ENCODE results near the gene ANO7.

Gene ANO7

DNA sequence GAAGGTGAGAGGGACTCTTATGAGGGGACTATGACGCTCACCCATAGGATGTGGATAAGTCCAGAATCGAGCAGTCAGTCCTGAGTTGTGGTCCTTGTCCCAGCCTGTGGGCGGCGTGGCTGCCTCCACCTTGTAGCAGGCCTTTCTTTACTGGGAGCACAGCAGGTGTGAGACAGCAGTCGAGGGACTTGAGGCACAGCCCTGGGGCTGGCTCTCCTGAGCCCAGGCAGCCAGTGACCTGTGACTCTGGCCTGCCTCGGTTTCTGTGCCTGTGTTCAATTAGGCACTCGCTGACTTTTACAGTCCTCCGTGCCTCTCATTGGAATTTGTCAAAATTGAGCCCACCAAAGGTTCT lies 30.0 kb upstream of the ANO7 start:
- TF ChIP-seq ISL1 (CRISPR knock-in tag; IDR thresholded peaks at IDR 0.05) (no peak), OSR1 (CRISPR knock-in tag; IDR thresholded peaks at IDR 0.05) (no peak), ZNF8 (CRISPR knock-in tag; IDR thresholded peaks at IDR 0.05) (no peak), BACH2 (CRISPR knock-in tag; IDR thresholded peaks at IDR 0.05; ENCODE audit: borderline replicate concordance) (no peak), ARNTL (CRISPR knock-in tag; IDR thresholded peaks at IDR 0.05; ENCODE audit: borderline replicate concordance, low read depth) (no peak), RARB (CRISPR knock-in tag; IDR thresholded peaks at IDR 0.05) (no peak), PPARA (CRISPR knock-in tag; IDR thresholded peaks at IDR 0.05; ENCODE audit: borderline replicate concordance) (no peak), ESRRG (CRISPR knock-in tag; IDR thresholded peaks at IDR 0.05) (no peak)
- TF ChIP-seq, protein P1, sequence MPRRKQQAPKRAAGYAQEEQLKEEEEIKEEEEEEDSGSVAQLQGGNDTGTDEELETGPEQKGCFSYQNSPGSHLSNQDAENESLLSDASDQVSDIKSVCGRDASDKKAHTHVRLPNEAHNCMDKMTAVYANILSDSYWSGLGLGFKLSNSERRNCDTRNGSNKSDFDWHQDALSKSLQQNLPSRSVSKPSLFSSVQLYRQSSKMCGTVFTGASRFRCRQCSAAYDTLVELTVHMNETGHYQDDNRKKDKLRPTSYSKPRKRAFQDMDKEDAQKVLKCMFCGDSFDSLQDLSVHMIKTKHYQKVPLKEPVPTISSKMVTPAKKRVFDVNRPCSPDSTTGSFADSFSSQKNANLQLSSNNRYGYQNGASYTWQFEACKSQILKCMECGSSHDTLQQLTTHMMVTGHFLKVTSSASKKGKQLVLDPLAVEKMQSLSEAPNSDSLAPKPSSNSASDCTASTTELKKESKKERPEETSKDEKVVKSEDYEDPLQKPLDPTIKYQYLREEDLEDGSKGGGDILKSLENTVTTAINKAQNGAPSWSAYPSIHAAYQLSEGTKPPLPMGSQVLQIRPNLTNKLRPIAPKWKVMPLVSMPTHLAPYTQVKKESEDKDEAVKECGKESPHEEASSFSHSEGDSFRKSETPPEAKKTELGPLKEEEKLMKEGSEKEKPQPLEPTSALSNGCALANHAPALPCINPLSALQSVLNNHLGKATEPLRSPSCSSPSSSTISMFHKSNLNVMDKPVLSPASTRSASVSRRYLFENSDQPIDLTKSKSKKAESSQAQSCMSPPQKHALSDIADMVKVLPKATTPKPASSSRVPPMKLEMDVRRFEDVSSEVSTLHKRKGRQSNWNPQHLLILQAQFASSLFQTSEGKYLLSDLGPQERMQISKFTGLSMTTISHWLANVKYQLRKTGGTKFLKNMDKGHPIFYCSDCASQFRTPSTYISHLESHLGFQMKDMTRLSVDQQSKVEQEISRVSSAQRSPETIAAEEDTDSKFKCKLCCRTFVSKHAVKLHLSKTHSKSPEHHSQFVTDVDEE (CRISPR knock-in tag; IDR thresholded peaks at IDR 0.05): no peak
- TF ChIP-seq, protein P2, sequence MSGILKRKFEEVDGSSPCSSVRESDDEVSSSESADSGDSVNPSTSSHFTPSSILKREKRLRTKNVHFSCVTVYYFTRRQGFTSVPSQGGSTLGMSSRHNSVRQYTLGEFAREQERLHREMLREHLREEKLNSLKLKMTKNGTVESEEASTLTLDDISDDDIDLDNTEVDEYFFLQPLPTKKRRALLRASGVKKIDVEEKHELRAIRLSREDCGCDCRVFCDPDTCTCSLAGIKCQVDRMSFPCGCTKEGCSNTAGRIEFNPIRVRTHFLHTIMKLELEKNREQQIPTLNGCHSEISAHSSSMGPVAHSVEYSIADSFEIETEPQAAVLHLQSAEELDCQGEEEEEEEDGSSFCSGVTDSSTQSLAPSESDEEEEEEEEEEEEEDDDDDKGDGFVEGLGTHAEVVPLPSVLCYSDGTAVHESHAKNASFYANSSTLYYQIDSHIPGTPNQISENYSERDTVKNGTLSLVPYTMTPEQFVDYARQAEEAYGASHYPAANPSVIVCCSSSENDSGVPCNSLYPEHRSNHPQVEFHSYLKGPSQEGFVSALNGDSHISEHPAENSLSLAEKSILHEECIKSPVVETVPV (CRISPR knock-in tag; IDR thresholded peaks at IDR 0.05): no peak
- no peak for ATAC-seq

DNA sequence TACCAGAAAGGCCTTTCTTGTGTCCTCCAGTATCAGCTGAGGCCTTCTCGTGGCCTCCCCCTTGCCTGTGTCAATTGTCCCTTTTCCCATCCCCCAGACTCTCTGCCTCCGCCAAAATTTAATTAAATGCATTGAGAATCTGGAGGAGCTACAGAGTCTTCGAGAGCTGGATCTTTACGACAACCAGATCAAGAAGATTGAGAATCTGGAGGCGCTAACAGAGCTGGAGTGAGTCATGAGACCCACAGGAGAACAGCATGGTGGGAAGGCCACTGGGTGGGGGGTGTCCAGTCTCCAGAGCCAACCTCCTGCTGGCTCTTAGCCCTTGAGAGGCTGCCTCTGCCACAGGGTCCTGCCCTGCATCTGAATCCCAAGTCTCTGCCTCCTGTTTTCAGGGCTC lies 29.4 kb upstream of the ANO7 start:
- TF ChIP-seq ZNF70 (CRISPR knock-in tag; IDR thresholded peaks at IDR 0.05) (no peak), TOX (CRISPR knock-in tag; IDR thresholded peaks at IDR 0.05; ENCODE audit: borderline replicate concordance) (no peak), ZNF8 (CRISPR knock-in tag; IDR thresholded peaks at IDR 0.05) (no peak), ARNTL (CRISPR knock-in tag; IDR thresholded peaks at IDR 0.05; ENCODE audit: borderline replicate concordance, low read depth) (no peak), SNAI2 (CRISPR knock-in tag; IDR thresholded peaks at IDR 0.05) (no peak), PPARA (CRISPR knock-in tag; IDR thresholded peaks at IDR 0.05; ENCODE audit: borderline replicate concordance) (no peak), ISL1 (CRISPR knock-in tag; IDR thresholded peaks at IDR 0.05) (no peak), ZC3H10 (CRISPR knock-in tag; IDR thresholded peaks at IDR 0.05) (no peak), ZFP30 (CRISPR knock-in tag; IDR thresholded peaks at IDR 0.05) (no peak), RARB (CRISPR knock-in tag; IDR thresholded peaks at IDR 0.05) (no peak), OSR1 (CRISPR knock-in tag; IDR thresholded peaks at IDR 0.05) (no peak), CSDC2 (CRISPR knock-in tag; IDR thresholded peaks at IDR 0.05) (no peak)
- TF ChIP-seq, protein P3, sequence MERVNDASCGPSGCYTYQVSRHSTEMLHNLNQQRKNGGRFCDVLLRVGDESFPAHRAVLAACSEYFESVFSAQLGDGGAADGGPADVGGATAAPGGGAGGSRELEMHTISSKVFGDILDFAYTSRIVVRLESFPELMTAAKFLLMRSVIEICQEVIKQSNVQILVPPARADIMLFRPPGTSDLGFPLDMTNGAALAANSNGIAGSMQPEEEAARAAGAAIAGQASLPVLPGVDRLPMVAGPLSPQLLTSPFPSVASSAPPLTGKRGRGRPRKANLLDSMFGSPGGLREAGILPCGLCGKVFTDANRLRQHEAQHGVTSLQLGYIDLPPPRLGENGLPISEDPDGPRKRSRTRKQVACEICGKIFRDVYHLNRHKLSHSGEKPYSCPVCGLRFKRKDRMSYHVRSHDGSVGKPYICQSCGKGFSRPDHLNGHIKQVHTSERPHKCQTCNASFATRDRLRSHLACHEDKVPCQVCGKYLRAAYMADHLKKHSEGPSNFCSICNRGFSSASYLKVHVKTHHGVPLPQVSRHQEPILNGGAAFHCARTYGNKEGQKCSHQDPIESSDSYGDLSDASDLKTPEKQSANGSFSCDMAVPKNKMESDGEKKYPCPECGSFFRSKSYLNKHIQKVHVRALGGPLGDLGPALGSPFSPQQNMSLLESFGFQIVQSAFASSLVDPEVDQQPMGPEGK (CRISPR knock-in tag; IDR thresholded peaks at IDR 0.05; ENCODE audit: borderline replicate concordance): no peak
- TF ChIP-seq, protein P1 (CRISPR knock-in tag; IDR thresholded peaks at IDR 0.05): no peak
- TF ChIP-seq, protein P4, sequence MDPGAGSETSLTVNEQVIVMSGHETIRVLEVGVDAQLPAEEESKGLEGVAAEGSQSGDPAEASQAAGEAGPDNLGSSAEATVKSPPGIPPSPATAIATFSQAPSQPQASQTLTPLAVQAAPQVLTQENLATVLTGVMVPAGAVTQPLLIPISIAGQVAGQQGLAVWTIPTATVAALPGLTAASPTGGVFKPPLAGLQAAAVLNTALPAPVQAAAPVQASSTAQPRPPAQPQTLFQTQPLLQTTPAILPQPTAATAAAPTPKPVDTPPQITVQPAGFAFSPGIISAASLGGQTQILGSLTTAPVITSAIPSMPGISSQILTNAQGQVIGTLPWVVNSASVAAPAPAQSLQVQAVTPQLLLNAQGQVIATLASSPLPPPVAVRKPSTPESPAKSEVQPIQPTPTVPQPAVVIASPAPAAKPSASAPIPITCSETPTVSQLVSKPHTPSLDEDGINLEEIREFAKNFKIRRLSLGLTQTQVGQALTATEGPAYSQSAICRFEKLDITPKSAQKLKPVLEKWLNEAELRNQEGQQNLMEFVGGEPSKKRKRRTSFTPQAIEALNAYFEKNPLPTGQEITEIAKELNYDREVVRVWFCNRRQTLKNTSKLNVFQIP (CRISPR knock-in tag; IDR thresholded peaks at IDR 0.05; ENCODE audit: borderline replicate concordance, low read depth): no peak
- TF ChIP-seq, protein P2 (CRISPR knock-in tag; IDR thresholded peaks at IDR 0.05): no peak
- TF ChIP-seq, protein P5, sequence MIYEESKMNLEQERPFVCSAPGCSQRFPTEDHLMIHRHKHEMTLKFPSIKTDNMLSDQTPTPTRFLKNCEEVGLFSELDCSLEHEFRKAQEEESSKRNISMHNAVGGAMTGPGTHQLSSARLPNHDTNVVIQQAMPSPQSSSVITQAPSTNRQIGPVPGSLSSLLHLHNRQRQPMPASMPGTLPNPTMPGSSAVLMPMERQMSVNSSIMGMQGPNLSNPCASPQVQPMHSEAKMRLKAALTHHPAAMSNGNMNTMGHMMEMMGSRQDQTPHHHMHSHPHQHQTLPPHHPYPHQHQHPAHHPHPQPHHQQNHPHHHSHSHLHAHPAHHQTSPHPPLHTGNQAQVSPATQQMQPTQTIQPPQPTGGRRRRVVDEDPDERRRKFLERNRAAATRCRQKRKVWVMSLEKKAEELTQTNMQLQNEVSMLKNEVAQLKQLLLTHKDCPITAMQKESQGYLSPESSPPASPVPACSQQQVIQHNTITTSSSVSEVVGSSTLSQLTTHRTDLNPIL (CRISPR knock-in tag; IDR thresholded peaks at IDR 0.05; ENCODE audit: low read depth): no peak
- no peak for ATAC-seq

Data from SK-N-SH treated with all-trans-retinoic acid at 6 μM for 48 hours (cell line).